Fibroblast of lung (primary cell): Measurements from ENCODE around the gene JMJD4. TPM values are rescaled to one million over a fixed set of nuclear protein-coding genes. Genes with fewer than 3 reads are reported as not detected.
"Not testable (repeated sequence)": the region's sequence is repeated elsewhere in the genome, so short reads cannot be mapped to it uniquely, and the experiment has no call there.

Experiments used
- DNase-seq, 2 donors: peaks; one replicate each; pipeline versions ENCODE4 v3.0.0 to v3.0.0-alpha.2; 2010; ENCODE audit warnings: low read depth in 2 of 2
- H2AFZ ChIP-seq: 2 replicates; pipeline ENCODE4 v1.5.1; 2012; ENCODE audit warnings: low read length, control low read depth, inconsistent platforms
- H3K27ac ChIP-seq: 2 replicates; pipeline ENCODE4 v1.5.1; 2011; ENCODE audit warnings: low read length, control low read depth; ENCODE audit not compliant: insufficient read depth
- H3K27me3 ChIP-seq: 2 replicates; pipeline ENCODE4 v1.5.1; 2011; ENCODE audit warnings: mild to moderate bottlenecking, low read length; ENCODE audit not compliant: control insufficient read depth, insufficient read depth
- H3K36me3 ChIP-seq: 2 replicates; pipeline ENCODE4 v1.5.1; 2011; ENCODE audit warnings: low read length; ENCODE audit not compliant: control insufficient read depth, insufficient read depth
- H3K4me1 ChIP-seq: 2 replicates; pipeline ENCODE4 v1.5.1; 2011; ENCODE audit warnings: low read length; ENCODE audit not compliant: control insufficient read depth, insufficient read depth; ENCODE audit errors: extremely low read depth
- H3K4me2 ChIP-seq: 2 replicates; pipeline ENCODE4 v1.5.1; 2011; ENCODE audit warnings: low read length, control low read depth; ENCODE audit not compliant: insufficient read depth; ENCODE audit errors: extremely low read depth
- H3K4me3 ChIP-seq, 4 experiments: fragments of 200-600 bp in 1 of 4; sonication (generic) in 1 of 4; replicated peaks in 1 of 4; 2 replicates each; pipeline ENCODE4 v1.5.1; 2011 to 2016; ENCODE audit warnings: low read length in 4 of 4, low read depth in 3 of 4, mild to moderate bottlenecking in 3 of 4, control low read depth in 2 of 4, inconsistent platforms in 1 of 4, mixed read lengths in 1 of 4; ENCODE audit not compliant: insufficient read depth in 1 of 4; ENCODE audit errors: control extremely low read depth in 1 of 4
- H3K79me2 ChIP-seq: 2 replicates; pipeline ENCODE4 v1.5.1; 2012; ENCODE audit warnings: mild to moderate bottlenecking, low read length, inconsistent platforms; ENCODE audit not compliant: control insufficient read depth, insufficient read depth
- H3K9ac ChIP-seq: 2 replicates; pipeline ENCODE4 v1.5.1; 2011; ENCODE audit warnings: mild to moderate bottlenecking, low read length, control low read depth; ENCODE audit not compliant: insufficient read depth
- H3K9me3 ChIP-seq: 2 replicates; pipeline ENCODE4 v1.5.1; 2012; ENCODE audit warnings: low read depth, low read length; ENCODE audit not compliant: control insufficient read depth, insufficient read depth
- H4K20me1 ChIP-seq: 2 replicates; pipeline ENCODE4 v1.5.1; 2011; ENCODE audit warnings: low read length; ENCODE audit not compliant: control insufficient read depth, insufficient read depth; ENCODE audit errors: extremely low read depth
- CTCF ChIP-seq, 2 donors: IDR thresholded peaks in 1 of 2; conservative IDR thresholded peaks in 1 of 2; 1 replicate in 1 of 2; 2 replicates in 1 of 2; pipeline ENCODE4 v1.5.1; 2011 to 2012; ENCODE audit warnings: low read length in 2 of 2, control low read depth in 1 of 2, inconsistent platforms in 1 of 2, low read depth in 1 of 2, mild to moderate bottlenecking in 1 of 2
- EZH2 ChIP-seq: IDR thresholded peaks from 2 replicates; pipeline ENCODE4 v1.5.1; 2012; ENCODE audit warnings: low read length, control low read depth, mild to moderate bottlenecking; ENCODE audit errors: missing control alignments
- polyA plus RNA-seq, 2 donors: library from polyadenylated mRNA; depleted of rRNA in 1 of 2; stranded (reverse) in 1 of 2; unstranded in 1 of 2; fragments of >200 nt; gene quantifications; 2 replicates each; pipeline ENCODE4 v1.2.1, GENCODE V29; 2011 to 2012; ENCODE audit warnings: missing spikeins in 1 of 2
- total RNA-seq: library from RNA; depleted of rRNA; stranded (reverse); fragments of >200 nt; gene quantifications from 2 replicates; pipeline ENCODE4 v1.2.1, GENCODE V29; 2014

JMJD4 gene
- total and polyA plus RNA-seq, 2 donors (not counting 1 experiment from before 2014, with no cell fraction given) = 12.1 to 26.4 TPM

DNA sequence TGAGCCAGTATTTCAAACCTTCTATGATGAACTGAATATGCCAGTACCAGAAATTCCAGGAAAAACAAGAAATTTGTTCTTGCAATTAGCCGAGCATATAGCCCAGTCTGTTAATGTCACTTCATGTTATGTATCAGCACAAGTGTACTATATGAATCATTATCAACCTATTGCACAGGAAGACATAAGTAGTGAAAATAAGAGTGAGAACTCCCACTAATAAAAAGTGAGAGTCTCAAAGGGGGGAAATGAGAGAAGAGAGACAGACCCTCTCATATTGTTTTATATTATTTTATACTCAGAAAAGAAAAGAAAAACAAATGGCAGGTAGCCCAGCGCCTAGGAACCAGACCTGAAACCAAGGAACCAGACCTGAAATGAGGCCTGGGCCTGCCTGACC, 16.2 kb downstream of the JMJD4 start:
- TF ChIP-seq CTCF (conservative IDR thresholded peaks at IDR 0.05 in 1 of 2, IDR thresholded peaks at IDR 0.05 in 1 of 2; ENCODE audit: low read depth in 1 of 2, low read length in 2 of 2) (no peak), EZH2 (no peak)
- no peak overlapping the region for H3K4me3 ChIP-seq

DNA sequence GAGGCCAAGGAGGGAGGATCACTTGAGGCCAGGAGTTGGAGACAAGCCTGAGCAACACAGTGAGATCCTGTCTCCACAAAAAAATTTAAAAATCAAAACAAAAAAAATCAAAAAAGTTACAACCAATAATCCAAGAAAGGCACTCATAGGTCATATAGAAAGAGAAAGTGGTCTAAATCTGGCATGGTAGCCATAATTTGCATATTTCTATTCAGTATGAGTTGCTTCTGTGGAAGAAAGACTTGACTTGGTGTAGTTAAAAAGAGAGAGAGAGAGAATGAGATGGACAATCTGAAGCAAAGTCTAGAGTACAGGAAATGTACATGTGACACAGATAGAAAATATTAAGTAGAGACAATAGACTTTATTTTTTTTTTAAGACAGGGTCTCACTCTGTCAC, 22.5 kb downstream of the JMJD4 start:
- DNase-seq = no peak
- no peak overlapping the region for H3K27ac ChIP-seq
- H3K27me3 ChIP-seq = no peaks in the 10 kb centered on the region
- no peak overlapping the region for H3K4me3 ChIP-seq
- H3K36me3 ChIP-seq = no peaks in the 10 kb centered on the region
- H2AFZ ChIP-seq = no peak overlapping the region
- H3K4me2 ChIP-seq = no peak overlapping the region
- no peaks in the 10 kb centered on the region for H3K9me3 ChIP-seq
- no peak for TF ChIP-seq CTCF (conservative IDR thresholded peaks at IDR 0.05 in 1 of 2, IDR thresholded peaks at IDR 0.05 in 1 of 2; ENCODE audit: low read depth in 1 of 2, low read length in 2 of 2)
- TF ChIP-seq EZH2 = no peak
- no peak overlapping the region for H3K9ac ChIP-seq
- H3K79me2 ChIP-seq = no peaks in the 10 kb centered on the region
- H3K4me1 ChIP-seq = no peaks in the 10 kb centered on the region
- no peaks in the 10 kb centered on the region for H4K20me1 ChIP-seq

More for the DNA sequence above, 16.2 kb downstream of the JMJD4 start:
- H2AFZ ChIP-seq = no peak overlapping the region
- H3K27me3 ChIP-seq = no peaks in the 10 kb centered on the region
- no peaks in the 10 kb centered on the region for H3K79me2 ChIP-seq
- H4K20me1 ChIP-seq = no peaks in the 10 kb centered on the region
- no peak overlapping the region for H3K9ac ChIP-seq
- no peaks in the 10 kb centered on the region for H3K9me3 ChIP-seq
- no peak overlapping the region for H3K4me2 ChIP-seq
- DNase-seq = no peak
- H3K27ac ChIP-seq = no peak overlapping the region
- H3K36me3 ChIP-seq = no peaks in the 10 kb centered on the region
- H3K4me1 ChIP-seq = no peaks in the 10 kb centered on the region

GRCh38 chr1:227710474-227710873, 24.6 kb downstream of the JMJD4 start:
- not testable (repeated sequence) for H3K9me3 ChIP-seq, H3K27ac ChIP-seq, H3K4me3 ChIP-seq, H2AFZ ChIP-seq, H4K20me1 ChIP-seq, H3K79me2 ChIP-seq, H3K36me3 ChIP-seq, H3K4me2 ChIP-seq, H3K9ac ChIP-seq, DNase-seq, H3K27me3 ChIP-seq, H3K4me1 ChIP-seq
